Keratinocyte (primary cell): ENCODE results near the gene CRKL. TPM values are rescaled to one million over a fixed set of nuclear protein-coding genes. Genes with fewer than 3 reads are reported as not detected.

Source experiments
- DNase-seq: peaks from one replicate; pipeline ENCODE4 v3.0.0-alpha.2; 2011; ENCODE audit warnings: low read depth, missing footprints, low spot score
- FAIRE-seq: peaks from 2 replicates; lab custom pipeline; 2011; peaks lifted over from hg19 to GRCh38; lab: Jason Lieb, UNC
- H2AFZ ChIP-seq: 2 replicates; pipeline ENCODE4 v1.6.0; 2012; ENCODE audit warnings: low read length, control low read depth, inconsistent platforms; ENCODE audit not compliant: control insufficient read depth
- H3K27ac ChIP-seq: 2 replicates; pipeline ENCODE4 v1.5.1; 2011; ENCODE audit warnings: low read length; ENCODE audit not compliant: control insufficient read depth, insufficient read depth
- H3K27me3 ChIP-seq: 3 replicates; pipeline ENCODE4 v1.6.0; 2011; ENCODE audit warnings: low read length; ENCODE audit not compliant: control insufficient read depth, insufficient read depth; ENCODE audit errors: extremely low read depth
- H3K36me3 ChIP-seq, 2 experiments: 2 replicates in 1 of 2; 3 replicates in 1 of 2; pipeline ENCODE4 v1.5.1; 2011; ENCODE audit warnings: low read length in 2 of 2, mild to moderate bottlenecking in 1 of 2; ENCODE audit not compliant: control insufficient read depth in 2 of 2, insufficient read depth in 2 of 2; ENCODE audit errors: extremely low read depth in 1 of 2
- H3K4me1 ChIP-seq: 3 replicates; pipeline ENCODE4 v1.5.1; 2011; ENCODE audit warnings: low read length; ENCODE audit not compliant: control insufficient read depth, insufficient read depth; ENCODE audit errors: extremely low read depth
- H3K4me2 ChIP-seq: 3 replicates; pipeline ENCODE4 v1.6.0; 2011; ENCODE audit warnings: low read depth, low read length; ENCODE audit not compliant: control insufficient read depth, insufficient read depth; ENCODE audit errors: extremely low read depth
- H3K4me3 ChIP-seq, 3 experiments: fragments of 200-600 bp in 1 of 3; sonication (generic) in 1 of 3; 2 replicates in 2 of 3; 3 replicates in 1 of 3; pipeline ENCODE4 v1.5.1; 2011 to 2016; ENCODE audit warnings: low read length in 3 of 3, mild to moderate bottlenecking in 3 of 3, control low read depth in 2 of 3, inconsistent platforms in 1 of 3, low read depth in 1 of 3, mixed read lengths in 1 of 3, mixed run types in 1 of 3, moderate library complexity in 1 of 3; ENCODE audit not compliant: control insufficient read depth in 2 of 3, insufficient read depth in 2 of 3; ENCODE audit errors: extremely low read depth in 1 of 3
- H3K79me2 ChIP-seq: 2 replicates; pipeline ENCODE4 v1.6.0; 2012; ENCODE audit warnings: low read length; ENCODE audit not compliant: control insufficient read depth, insufficient read depth
- H3K9ac ChIP-seq: 3 replicates; pipeline ENCODE4 v1.6.0; 2011; ENCODE audit warnings: low read length; ENCODE audit not compliant: control insufficient read depth, insufficient read depth; ENCODE audit errors: extremely low read depth
- H3K9me1 ChIP-seq: 3 replicates; pipeline ENCODE4 v1.6.0; 2011; ENCODE audit warnings: low read length; ENCODE audit not compliant: control insufficient read depth, insufficient read depth; ENCODE audit errors: extremely low read depth
- H3K9me3 ChIP-seq: 2 replicates; pipeline ENCODE4 v1.5.1; 2012; ENCODE audit warnings: low read depth, low read length; ENCODE audit not compliant: control insufficient read depth
- H4K20me1 ChIP-seq: 3 replicates; pipeline ENCODE4 v1.6.0; 2011; ENCODE audit warnings: low read length; ENCODE audit not compliant: control insufficient read depth, insufficient read depth; ENCODE audit errors: extremely low read depth
- CTCF ChIP-seq, 3 experiments: IDR thresholded peaks in 1 of 3; conservative IDR thresholded peaks in 1 of 3; optimal IDR thresholded peaks in 1 of 3; 2 replicates in 2 of 3; 3 replicates in 1 of 3; pipeline versions ENCODE3 to v1.5.1; 2011; ENCODE audit warnings: low read length in 3 of 3, mild to moderate bottlenecking in 3 of 3, moderate library complexity in 2 of 3, control low read depth in 1 of 3, inconsistent platforms in 1 of 3; ENCODE audit not compliant: insufficient read depth in 2 of 3; ENCODE audit errors: extremely low read depth in 1 of 3
- EZH2 ChIP-seq: IDR thresholded peaks from one replicate; pipeline ENCODE4 v1.6.1; 2012; ENCODE audit warnings: inconsistent platforms, mild to moderate bottlenecking, low read length, moderate library complexity
- dilution Hi-C: fragments of 300-500 bp; cut with MboI; formaldehyde crosslinking; loops from one replicate; pipeline ENCODE4 v1.7.0; 2020; ENCODE audit warnings: low sequenced_read_pairs; ENCODE audit not compliant: extremely low pct_ligation_motif_present
- polyA plus RNA-seq, 5 experiments: library from polyadenylated mRNA; depleted of rRNA in 3 of 5; stranded (reverse) in 3 of 5; stranded (forward) in 1 of 5; unstranded in 1 of 5; fragments of >200 nt; gene quantifications; 1 replicate in 1 of 5; 2 replicates in 3 of 5; 3 replicates in 1 of 5; pipeline versions ENCODE4 v1.2.1 to v1.2.3, GENCODE V29; 2011 to 2012; ENCODE audit warnings: missing spikeins in 2 of 5, low read depth in 1 of 5, low replicate concordance in 1 of 5

The CRKL gene
- polyA plus RNA-seq, 1 donor (not counting 4 experiments of a cell fraction or from before 2014, with no cell fraction given), result 32.1 TPM

- H4K20me1 ChIP-seq, result no peaks in the 10 kb centered on the region
- TF ChIP-seq CTCF (optimal IDR thresholded peaks at IDR 0.05 in 1 of 3, IDR thresholded peaks at IDR 0.05 in 1 of 3, conservative IDR thresholded peaks at IDR 0.05 in 1 of 3; ENCODE audit: extremely low read depth in 1 of 3, insufficient read depth in 2 of 3, low read length in 3 of 3) (no peak), EZH2 (no peak)
- H3K4me2 ChIP-seq, result no peak overlapping the region
- H3K4me3 ChIP-seq, result no peak overlapping the region
- no peak overlapping the region for H3K9ac ChIP-seq
- H3K9me3 ChIP-seq, result peaks cover 7% of the 10 kb centered on the region
- dilution Hi-C loops, result no loop called here
- FAIRE-seq, result no peak
- H3K4me1 ChIP-seq, result peaks cover 23% of the 10 kb centered on the region
- no peaks in the 10 kb centered on the region for H3K36me3 ChIP-seq
- H3K27ac ChIP-seq, result no peak overlapping the region
- H3K27me3 ChIP-seq, result no peaks in the 10 kb centered on the region
- DNase-seq, result no peak
- H2AFZ ChIP-seq, result no peak overlapping the region
- peaks cover 5% of the 10 kb centered on the region for H3K79me2 ChIP-seq
- H3K9me1 ChIP-seq, result no peaks in the 10 kb centered on the region
These were observed 60.4 kb downstream of the CRKL start for GRCh38 chr22:20977516-20978170.

GRCh38 chr22:20978419-20978818 lies 61.2 kb downstream of the CRKL start:
- no peak overlapping the region for H3K27ac ChIP-seq
- no peaks in the 10 kb centered on the region for H3K9me1 ChIP-seq
- no peak for FAIRE-seq

More at GRCh38 chr22:20978419-20978818, 61.2 kb downstream of the CRKL start:
- Histone ChIP-seq H3K4me3 (no peak overlapping the region), H3K4me2 (no peak overlapping the region), H4K20me1 (no peaks in the 10 kb centered on the region), H3K9ac (no peak overlapping the region), H3K79me2 (peaks cover 12% of the 10 kb centered on the region), H3K27me3 (no peaks in the 10 kb centered on the region), H3K9me3 (peaks cover 7% of the 10 kb centered on the region), H3K36me3 (no peaks in the 10 kb centered on the region), H3K4me1 (peaks cover 29% of the 10 kb centered on the region), H2AFZ (no peak overlapping the region)
- no peak for TF ChIP-seq CTCF (optimal IDR thresholded peaks at IDR 0.05 in 1 of 3, IDR thresholded peaks at IDR 0.05 in 1 of 3, conservative IDR thresholded peaks at IDR 0.05 in 1 of 3; ENCODE audit: extremely low read depth in 1 of 3, insufficient read depth in 2 of 3, low read length in 3 of 3)
- no peak for TF ChIP-seq EZH2
- dilution Hi-C loops, result no loop called here
- no peak for DNase-seq
